NT2/D1 (cell line): ENCODE measurements around the gene PLCB3.

Experiments
- SUZ12 ChIP-seq: IDR thresholded peaks from 2 replicates; pipeline ENCODE4 v1.6.1; 2011; ENCODE audit not compliant: insufficient read length, insufficient read depth; ENCODE audit errors: extremely low read depth
- YY1 ChIP-seq: IDR thresholded peaks from 2 replicates; pipeline ENCODE4 v1.6.1; 2011; ENCODE audit not compliant: insufficient read length, insufficient read depth
- ZNF274 ChIP-seq: IDR thresholded peaks from 2 replicates; pipeline ENCODE4 v1.6.1; 2011; ENCODE audit warnings: mild to moderate bottlenecking, low read depth, low read length

DNA sequence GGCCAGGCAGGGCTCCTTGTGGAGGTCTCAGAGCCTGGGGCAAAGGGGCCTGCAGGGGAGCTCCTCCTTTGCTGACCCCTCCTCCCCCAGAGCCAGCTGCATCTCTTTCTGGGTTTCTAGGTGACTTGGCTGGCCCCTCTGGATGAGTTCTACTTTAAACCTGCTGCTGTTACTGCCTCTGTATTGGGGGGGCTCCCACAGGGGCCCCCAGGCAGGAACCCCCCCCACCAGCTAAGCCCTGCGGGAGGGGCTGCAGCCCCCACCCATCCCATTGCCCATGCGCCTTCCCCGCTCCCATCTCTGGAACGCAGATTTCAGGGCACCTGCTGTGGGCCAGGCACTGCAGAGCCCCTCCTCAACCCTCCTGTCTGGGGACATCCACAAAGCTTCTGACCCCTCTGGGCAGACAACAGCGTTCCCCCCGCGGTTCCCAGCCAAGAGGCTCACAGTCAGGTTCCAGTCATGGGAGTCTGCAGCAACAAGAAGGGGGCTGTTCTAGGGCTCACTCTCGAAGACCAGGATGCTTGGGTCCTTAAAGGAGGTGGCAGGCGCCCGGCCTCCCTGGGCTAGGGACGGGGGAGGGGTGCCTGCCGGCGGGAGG is 815 bp upstream of the PLCB3 start:
- TF ChIP-seq ZNF274 (no peak), YY1 (no peak), SUZ12 (no peak)
